Naive B cell (primary cell): ENCODE measurements around the gene VAV3. TPM values are rescaled to one million over a fixed set of nuclear protein-coding genes. Genes with fewer than 3 reads are reported as not detected.
"Not testable (repeated sequence)": the region's sequence is repeated elsewhere in the genome, so short reads cannot be mapped to it uniquely, and the experiment has no call there.

Experiments
- ATAC-seq, 2 donors: fragments of 150-1000 bp; cut with Tn5 transposase; 2 replicates each; pipeline ENCODE4 v1.10.0; 2021; ENCODE audit warnings: low read depth in 2 of 2, mild to moderate bottlenecking in 2 of 2, moderate library complexity in 2 of 2
- DNase-seq: peaks from one replicate; pipeline ENCODE4 v3.0.0; 2022
- H3K27ac Mint-ChIP-seq, 6 donors: one replicate each; pipeline ENCODE4 v1.8.0; 2020 to 2022; ENCODE audit warnings: mild to moderate bottlenecking in 6 of 6, mixed read lengths in 6 of 6, moderate library complexity in 5 of 6, inconsistent platforms in 2 of 6
- H3K27me3 Mint-ChIP-seq, 3 donors: one replicate each; pipeline ENCODE4 v1.8.0; 2021 to 2022; ENCODE audit warnings: mixed read lengths in 3 of 3, mild to moderate bottlenecking in 1 of 3
- H3K36me3 Mint-ChIP-seq, 2 donors: one replicate each; pipeline ENCODE4 v1.8.0; 2020 to 2022; ENCODE audit warnings: mixed read lengths in 2 of 2, inconsistent platforms in 1 of 2, mild to moderate bottlenecking in 1 of 2
- H3K4me1 Mint-ChIP-seq, 3 donors: one replicate each; pipeline ENCODE4 v1.8.0; 2020 to 2022; ENCODE audit warnings: mixed read lengths in 3 of 3, inconsistent platforms in 1 of 3, mild to moderate bottlenecking in 1 of 3, moderate library complexity in 1 of 3
- H3K4me3 Mint-ChIP-seq, 8 donors: one replicate each; pipeline ENCODE4 v1.8.0; 2020 to 2022; ENCODE audit warnings: mild to moderate bottlenecking in 8 of 8, mixed read lengths in 8 of 8, moderate library complexity in 8 of 8, inconsistent platforms in 2 of 8
- H3K9me3 Mint-ChIP-seq, 7 donors: one replicate each; pipeline ENCODE4 v1.8.0; 2020 to 2022; ENCODE audit warnings: mixed read lengths in 7 of 7, mild to moderate bottlenecking in 5 of 7, inconsistent platforms in 2 of 7, moderate library complexity in 1 of 7
- polyA plus RNA-seq, 6 donors: library from polyadenylated mRNA; unstranded; fragments of 300-500 nt; fragmentation: Illumina TruSeq; gene quantifications; one replicate each; pipeline ENCODE4 v1.2.3, GENCODE V29; 2021; ENCODE audit warnings: low read depth in 6 of 6

VAV3 gene
- polyA plus RNA-seq, 6 donors from 2014 or later: 24.8 to 45.9 (median 33.6) TPM

GRCh38 chr1:107893350-107893749 is 71.6 kb downstream of the VAV3 start:
- H3K9me3 Mint-ChIP-seq, DNase-seq, H3K36me3 Mint-ChIP-seq, H3K27me3 Mint-ChIP-seq, ATAC-seq: not testable (repeated sequence)
- Mint-ChIP-seq H3K27ac (peak overlapping the region; percentile 12 to 95 (median 82)), H3K4me3 (peak overlapping the region in 2 of 8 donors; percentile 24 to 38), H3K4me1 (peaks cover 53 to 84% (median 83%) of the 10 kb centered on the region in 3 donors)

DNA sequence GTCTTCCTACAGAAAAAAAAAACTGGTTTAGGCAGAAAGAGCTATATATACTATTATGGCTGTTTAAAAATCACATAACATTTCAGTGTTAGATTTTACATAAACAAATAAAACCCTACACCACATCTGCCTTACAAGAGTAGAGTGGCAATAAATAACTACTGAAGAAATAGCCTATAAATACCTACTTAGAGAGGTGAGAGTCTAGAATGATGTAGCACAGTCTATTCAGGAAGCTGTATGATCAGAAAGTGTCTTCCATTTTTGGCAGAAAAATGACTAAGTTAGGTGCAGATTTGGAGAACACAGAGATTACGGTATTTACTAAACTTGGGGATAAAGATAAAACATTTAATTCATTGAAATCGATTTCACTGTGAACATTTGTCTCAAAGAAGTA is 75.5 kb downstream of the VAV3 start:
- Mint-ChIP-seq H3K4me1 (peaks cover 56 to 80% (median 79%) of the 10 kb centered on the region in 3 donors), H3K9me3 (peaks cover 0 to 3% (median 2%) of the 10 kb centered on the region in 7 donors), H3K27me3 (no peaks in the 10 kb centered on the region), H3K27ac (peak overlapping the region in 3 of 6 donors; percentile 42 to 83 (median 46)), H3K36me3 (no peaks in the 10 kb centered on the region), H3K4me3 (peak overlapping the region in 1 of 8 donors; percentile 20)
- ATAC-seq (no peak), DNase-seq (no peak)

GRCh38 chr1:107883562-107883961 is 81.4 kb downstream of the VAV3 start:
- peaks cover 6 to 8% of the 10 kb centered on the region in 2 donors for H3K36me3 Mint-ChIP-seq
- peak overlapping the region in 2 of 6 donors; percentile 16 to 56 for H3K27ac Mint-ChIP-seq
- DNase-seq (no peak), ATAC-seq (peak; percentile 56 to 60)
- no peaks in the 10 kb centered on the region for H3K27me3 Mint-ChIP-seq
- no peaks in the 10 kb centered on the region for H3K9me3 Mint-ChIP-seq
- H3K4me3 Mint-ChIP-seq: peak overlapping the region in 2 of 8 donors; percentile 3 to 51
- peaks cover 62 to 80% (median 68%) of the 10 kb centered on the region in 3 donors for H3K4me1 Mint-ChIP-seq

- H3K27me3 Mint-ChIP-seq: no peaks in the 10 kb centered on the region
- H3K36me3 Mint-ChIP-seq: peaks cover 6 to 24% of the 10 kb centered on the region in 2 donors
- peaks cover 64 to 82% (median 66%) of the 10 kb centered on the region in 3 donors for H3K4me1 Mint-ChIP-seq
- H3K27ac Mint-ChIP-seq: peak overlapping the region in 5 of 6 donors; percentile 21 to 90 (median 54)
- no peak for ATAC-seq
- DNase-seq: no peak
- peaks cover 0 to 5% (median 0%) of the 10 kb centered on the region in 7 donors for H3K9me3 Mint-ChIP-seq
- no peak overlapping the region for H3K4me3 Mint-ChIP-seq
These were observed 85.1 kb downstream of the VAV3 start for GRCh38 chr1:107879927-107880326.

GRCh38 chr1:107879346-107879745 is 85.6 kb downstream of the VAV3 start:
- no peak overlapping the region for H3K4me3 Mint-ChIP-seq
- no peak overlapping the region for H3K27ac Mint-ChIP-seq
- H3K4me1 Mint-ChIP-seq: peaks cover 63 to 84% (median 66%) of the 10 kb centered on the region in 3 donors
- H3K27me3 Mint-ChIP-seq: no peaks in the 10 kb centered on the region
- DNase-seq (no peak), ATAC-seq (no peak)
- H3K36me3 Mint-ChIP-seq: peaks cover 6 to 24% of the 10 kb centered on the region in 2 donors
- H3K9me3 Mint-ChIP-seq: peaks cover 0 to 5% (median 0%) of the 10 kb centered on the region in 7 donors

GRCh38 chr1:107877745-107878144 is 87.2 kb downstream of the VAV3 start:
- Mint-ChIP-seq H3K9me3 (peaks cover 0 to 5% (median 0%) of the 10 kb centered on the region in 7 donors), H3K27me3 (no peaks in the 10 kb centered on the region), H3K27ac (peak overlapping the region in 4 of 6 donors; percentile 24 to 84 (median 52)), H3K4me1 (peaks cover 62 to 87% (median 70%) of the 10 kb centered on the region in 3 donors), H3K4me3 (peak overlapping the region; percentile 48 to 73 (median 56)), H3K36me3 (peaks cover 6 to 24% of the 10 kb centered on the region in 2 donors)
- DNase-seq (no peak), ATAC-seq (peak; percentile 88 to 91)

DNA sequence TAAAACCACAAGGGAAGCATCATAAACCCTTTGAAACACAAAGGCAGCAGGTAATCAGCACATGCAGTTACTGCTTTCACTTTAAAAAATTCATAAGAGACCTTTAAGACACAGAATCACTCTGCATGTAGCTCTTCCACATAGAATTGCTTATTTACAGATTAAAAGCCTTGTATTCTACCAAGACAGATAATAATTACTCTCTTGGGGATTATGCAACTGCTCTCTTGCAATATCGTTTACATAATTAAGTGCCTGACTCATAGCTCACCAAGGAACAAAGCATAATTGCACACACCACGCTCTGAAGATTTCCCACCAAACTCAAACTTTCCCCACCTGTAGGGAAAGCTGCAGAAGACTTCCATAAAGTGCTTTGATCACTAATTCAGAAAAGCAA is 87.9 kb downstream of the VAV3 start:
- H3K4me1 Mint-ChIP-seq: peaks cover 59 to 89% (median 65%) of the 10 kb centered on the region in 3 donors
- ATAC-seq: peak in 1 of 2 donors; percentile 38
- H3K27me3 Mint-ChIP-seq: no peaks in the 10 kb centered on the region
- H3K4me3 Mint-ChIP-seq: peak overlapping the region; percentile 48 to 73 (median 56)
- H3K36me3 Mint-ChIP-seq: peaks cover 6 to 24% of the 10 kb centered on the region in 2 donors
- peaks cover 0 to 5% (median 0%) of the 10 kb centered on the region in 7 donors for H3K9me3 Mint-ChIP-seq
- H3K27ac Mint-ChIP-seq: peak overlapping the region in 4 of 6 donors; percentile 24 to 84 (median 44)
- DNase-seq: no peak

- H3K36me3 Mint-ChIP-seq: peaks cover 7 to 27% of the 10 kb centered on the region in 2 donors
- DNase-seq: no peak
- peaks cover 57 to 91% (median 64%) of the 10 kb centered on the region in 3 donors for H3K4me1 Mint-ChIP-seq
- peak overlapping the region; percentile 42 to 90 (median 78) for H3K27ac Mint-ChIP-seq
- peak overlapping the region in 6 of 8 donors; percentile 4 to 80 (median 62) for H3K4me3 Mint-ChIP-seq
- no peaks in the 10 kb centered on the region for H3K27me3 Mint-ChIP-seq
- ATAC-seq: no peak
- H3K9me3 Mint-ChIP-seq: peaks cover 0 to 5% (median under 1%) of the 10 kb centered on the region in 7 donors
These were observed 89.3 kb downstream of the VAV3 start for GRCh38 chr1:107875689-107876088.

- Mint-ChIP-seq H3K27ac (peak overlapping the region in 5 of 6 donors; percentile 32 to 96 (median 78)), H3K4me3 (peak overlapping the region in 4 of 8 donors; percentile 55 to 77 (median 65)), H3K36me3 (peaks cover 13 to 24% of the 10 kb centered on the region in 2 donors), H3K9me3 (peaks cover 0 to 9% (median 5%) of the 10 kb centered on the region in 7 donors), H3K27me3 (no peaks in the 10 kb centered on the region), H3K4me1 (peaks cover 62 to 92% (median 71%) of the 10 kb centered on the region in 3 donors)
- DNase-seq: no peak
- no peak for ATAC-seq
These were observed 90.8 kb downstream of the VAV3 start for GRCh38 chr1:107874221-107874620.

- DNase-seq: no peak
- peaks cover 0 to 9% (median 5%) of the 10 kb centered on the region in 7 donors for H3K9me3 Mint-ChIP-seq
- H3K4me1 Mint-ChIP-seq: peaks cover 64 to 96% (median 78%) of the 10 kb centered on the region in 3 donors
- H3K36me3 Mint-ChIP-seq: peaks cover 13 to 24% of the 10 kb centered on the region in 2 donors
- peak in 1 of 2 donors; percentile 29 for ATAC-seq
- H3K27ac Mint-ChIP-seq: peak overlapping the region; percentile 75 to 95 (median 94)
- no peaks in the 10 kb centered on the region for H3K27me3 Mint-ChIP-seq
- peak overlapping the region in 7 of 8 donors; percentile 4 to 72 (median 57) for H3K4me3 Mint-ChIP-seq
These were observed 93.1 kb downstream of the VAV3 start for GRCh38 chr1:107871687-107872395.

GRCh38 chr1:107871259-107871658 is 93.7 kb downstream of the VAV3 start:
- Mint-ChIP-seq H3K27ac (peak overlapping the region; percentile 75 to 95 (median 94)), H3K4me3 (peak overlapping the region in 5 of 8 donors; percentile 4 to 68 (median 25)), H3K4me1 (peaks cover 61 to 97% (median 76%) of the 10 kb centered on the region in 3 donors), H3K9me3 (peaks cover 0 to 9% (median 2%) of the 10 kb centered on the region in 7 donors), H3K36me3 (peaks cover 13 to 21% of the 10 kb centered on the region in 2 donors), H3K27me3 (no peaks in the 10 kb centered on the region)
- DNase-seq (no peak), ATAC-seq (no peak)

DNA sequence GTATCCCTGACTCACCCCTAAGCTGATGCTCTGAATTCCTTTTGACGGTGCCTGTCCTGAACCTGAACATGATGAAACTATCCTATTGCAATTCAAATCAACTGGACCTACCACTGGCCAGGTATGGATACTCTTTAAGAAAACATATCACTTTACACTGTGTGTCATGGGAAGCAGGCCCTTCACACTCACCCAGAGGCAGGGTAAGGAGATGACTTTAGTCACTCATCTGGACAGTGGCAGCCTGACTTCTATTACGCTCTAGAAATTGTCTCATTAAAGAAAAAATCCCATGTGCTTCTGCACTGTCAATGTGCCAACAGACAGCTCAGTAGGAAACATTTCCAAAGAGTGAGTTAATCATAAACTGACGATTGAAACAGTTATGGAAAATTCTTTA is 94.3 kb downstream of the VAV3 start:
- Mint-ChIP-seq H3K4me1 (peaks cover 60 to 97% (median 76%) of the 10 kb centered on the region in 3 donors), H3K27me3 (no peaks in the 10 kb centered on the region), H3K4me3 (peak overlapping the region in 5 of 8 donors; percentile 2 to 51 (median 9)), H3K36me3 (peaks cover 13 to 20% of the 10 kb centered on the region in 2 donors), H3K27ac (peak overlapping the region; percentile 21 to 94 (median 92)), H3K9me3 (peaks cover 0 to 9% (median 0%) of the 10 kb centered on the region in 7 donors)
- DNase-seq (no peak), ATAC-seq (no peak)

DNA sequence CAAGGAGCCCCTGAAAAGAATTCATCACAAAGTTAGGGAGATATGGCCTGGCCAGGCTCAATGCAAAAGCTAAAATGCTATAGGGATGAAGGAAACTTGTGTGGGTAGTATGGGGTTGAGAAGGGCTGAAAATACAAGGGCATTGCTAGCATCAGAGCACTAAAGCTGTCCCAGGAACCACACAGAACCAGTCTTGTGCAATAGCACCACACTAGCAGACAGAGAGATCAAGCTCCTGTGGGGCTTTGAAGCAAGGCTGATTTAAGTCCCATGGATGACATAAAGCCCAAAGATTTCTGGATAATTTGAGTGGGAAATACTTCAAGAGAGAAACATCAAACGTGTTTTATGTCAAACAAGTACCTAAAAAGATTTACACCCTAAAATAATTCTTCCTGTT is 97.1 kb downstream of the VAV3 start:
- ATAC-seq (no peak), DNase-seq (no peak)
- Mint-ChIP-seq H3K36me3 (peaks cover 20 to 25% of the 10 kb centered on the region in 2 donors), H3K27ac (peak overlapping the region; percentile 56 to 92 (median 82)), H3K9me3 (peaks cover 0 to 12% (median 5%) of the 10 kb centered on the region in 7 donors), H3K4me1 (peaks cover 67 to 99% (median 77%) of the 10 kb centered on the region in 3 donors), H3K27me3 (no peaks in the 10 kb centered on the region), H3K4me3 (peak overlapping the region in 4 of 8 donors; percentile 12 to 50 (median 22))
